Calu3 (cell line): ENCODE results near the gene OR52H1. TPM values are rescaled to one million over a fixed set of nuclear protein-coding genes. Genes with fewer than 3 reads are reported as not detected.

Experiments used
- BruUV-seq: library from RNA; stranded (reverse); fragments of 400-500 nt; replicated peaks from 2 replicates; lab custom pipeline; 2021; lab: Mats Ljungman, UMichigan
- CTCF ChIA-PET: fragments of 300-600 bp; sonication (Branson Sonifier 250); formaldehyde crosslinking; loops from one replicate; lab custom pipeline; 2022; ENCODE audit warnings: antibody characterized with exemption; lab: Charles Lee
- DNase-seq: peaks from one replicate; pipeline ENCODE4 v3.0.0; 2022
- H3K27ac Mint-ChIP-seq: one replicate; pipeline ENCODE4 v1.8.0; 2022; ENCODE audit warnings: mixed read lengths; ENCODE audit not compliant: unreplicated experiment
- H3K27me3 Mint-ChIP-seq: one replicate; pipeline ENCODE4 v1.8.0; 2022; ENCODE audit warnings: mixed read lengths; ENCODE audit not compliant: unreplicated experiment
- H3K36me3 Mint-ChIP-seq: one replicate; pipeline ENCODE4 v1.8.0; 2022; ENCODE audit warnings: mild to moderate bottlenecking, moderate library complexity, mixed read lengths; ENCODE audit not compliant: insufficient read depth, unreplicated experiment
- H3K4me1 Mint-ChIP-seq: one replicate; pipeline ENCODE4 v1.8.0; 2022; ENCODE audit warnings: mild to moderate bottlenecking, low read depth, mixed read lengths; ENCODE audit not compliant: unreplicated experiment
- H3K4me3 Mint-ChIP-seq: one replicate; pipeline ENCODE4 v1.8.0; 2022; ENCODE audit warnings: mild to moderate bottlenecking, low read depth, moderate library complexity, mixed read lengths; ENCODE audit not compliant: unreplicated experiment
- H3K9me3 Mint-ChIP-seq: one replicate; pipeline ENCODE4 v1.8.0; 2022; ENCODE audit warnings: low read depth, mixed read lengths; ENCODE audit not compliant: unreplicated experiment
- intact Hi-C: fragments of 100-400 bp; cut with micrococcal nuclease; formaldehyde crosslinking; loops from one replicate; pipeline ENCODE4 v1.10.0; 2022; ENCODE audit not compliant: unreplicated experiment
- total RNA-seq: library from RNA; stranded (reverse); gene quantifications from 2 replicates; pipeline ENCODE4 v1.2.3, GENCODE V29; 2022
- TF ChIP-seq, protein P1 (sequence below): fragments of 200-600 bp; IDR thresholded peaks from one replicate; pipeline ENCODE4 v1.8.0; 2022; ENCODE audit warnings: antibody characterized with exemption; ENCODE audit not compliant: unreplicated experiment

OR52H1 gene
- total RNA-seq, 1 experiment from 2014 or later = not detected

DNA sequence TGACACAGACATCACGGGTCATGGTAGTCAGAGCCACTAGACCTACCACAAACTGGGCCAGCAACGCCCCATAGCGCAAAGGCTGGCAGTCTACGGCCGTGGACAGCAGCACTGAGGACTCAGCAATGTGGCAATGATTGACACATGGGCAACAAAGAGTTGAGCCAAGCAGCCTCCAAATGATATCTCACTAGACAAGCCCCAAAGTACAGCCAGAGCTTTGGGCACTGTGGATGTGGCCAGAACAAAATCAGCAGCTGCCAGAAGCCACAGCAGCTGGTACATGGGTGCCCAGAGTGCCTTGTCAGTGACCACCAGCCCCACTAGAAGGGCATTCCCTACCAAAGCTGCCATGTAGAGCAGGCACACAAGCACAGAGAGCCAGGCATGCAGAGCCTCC is 20.6 kb downstream of the OR52H1 start:
- no peak overlapping the region for H3K4me3 Mint-ChIP-seq
- H3K27me3 Mint-ChIP-seq = peaks cover 77% of the 10 kb centered on the region
- H3K27ac Mint-ChIP-seq = no peak overlapping the region
- no peaks in the 10 kb centered on the region for H3K4me1 Mint-ChIP-seq
- DNase-seq = no peak
- no peaks in the 10 kb centered on the region for H3K9me3 Mint-ChIP-seq
- TF ChIP-seq, protein P1, sequence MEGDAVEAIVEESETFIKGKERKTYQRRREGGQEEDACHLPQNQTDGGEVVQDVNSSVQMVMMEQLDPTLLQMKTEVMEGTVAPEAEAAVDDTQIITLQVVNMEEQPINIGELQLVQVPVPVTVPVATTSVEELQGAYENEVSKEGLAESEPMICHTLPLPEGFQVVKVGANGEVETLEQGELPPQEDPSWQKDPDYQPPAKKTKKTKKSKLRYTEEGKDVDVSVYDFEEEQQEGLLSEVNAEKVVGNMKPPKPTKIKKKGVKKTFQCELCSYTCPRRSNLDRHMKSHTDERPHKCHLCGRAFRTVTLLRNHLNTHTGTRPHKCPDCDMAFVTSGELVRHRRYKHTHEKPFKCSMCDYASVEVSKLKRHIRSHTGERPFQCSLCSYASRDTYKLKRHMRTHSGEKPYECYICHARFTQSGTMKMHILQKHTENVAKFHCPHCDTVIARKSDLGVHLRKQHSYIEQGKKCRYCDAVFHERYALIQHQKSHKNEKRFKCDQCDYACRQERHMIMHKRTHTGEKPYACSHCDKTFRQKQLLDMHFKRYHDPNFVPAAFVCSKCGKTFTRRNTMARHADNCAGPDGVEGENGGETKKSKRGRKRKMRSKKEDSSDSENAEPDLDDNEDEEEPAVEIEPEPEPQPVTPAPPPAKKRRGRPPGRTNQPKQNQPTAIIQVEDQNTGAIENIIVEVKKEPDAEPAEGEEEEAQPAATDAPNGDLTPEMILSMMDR = no peak
- intact Hi-C loops = no loop called here
- CTCF ChIA-PET = interaction anchor here (0.6 kb wide), 1 partner anchor 805 kb away, joined by 4 read pairs; no protein-coding TSS in a partner anchor
- no TSS peak for BruUV-seq
- H3K36me3 Mint-ChIP-seq = no peaks in the 10 kb centered on the region

DNA sequence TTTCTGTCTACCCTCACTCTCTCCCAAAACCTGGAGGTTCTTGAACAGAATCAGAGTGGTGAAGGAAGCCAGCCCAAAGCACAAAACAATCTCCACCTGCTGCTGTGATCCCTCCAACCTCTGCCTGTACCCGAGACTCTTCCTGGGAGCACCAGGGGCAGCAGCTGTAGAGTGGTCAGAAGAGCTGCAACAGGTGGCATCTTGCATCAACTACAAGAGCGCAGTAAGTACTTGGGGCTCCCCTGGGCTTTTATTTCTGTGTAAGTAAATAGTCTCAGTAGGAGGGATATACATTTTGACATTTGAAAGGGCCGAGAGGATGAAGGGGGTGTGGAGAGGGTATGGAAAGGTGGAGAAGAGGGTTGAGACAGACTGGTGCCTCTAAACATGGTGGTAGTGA is 23.6 kb downstream of the OR52H1 start:
- CTCF ChIA-PET = no interaction called here
- Mint-ChIP-seq H3K36me3 (no peaks in the 10 kb centered on the region), H3K4me1 (no peaks in the 10 kb centered on the region), H3K4me3 (no peak overlapping the region), H3K27me3 (peaks cover 55% of the 10 kb centered on the region), H3K9me3 (no peaks in the 10 kb centered on the region), H3K27ac (no peak overlapping the region)
- TF ChIP-seq, protein P1 = no peak
- no peak for DNase-seq
- BruUV-seq = no TSS peak
- intact Hi-C loops = no loop called here

DNA sequence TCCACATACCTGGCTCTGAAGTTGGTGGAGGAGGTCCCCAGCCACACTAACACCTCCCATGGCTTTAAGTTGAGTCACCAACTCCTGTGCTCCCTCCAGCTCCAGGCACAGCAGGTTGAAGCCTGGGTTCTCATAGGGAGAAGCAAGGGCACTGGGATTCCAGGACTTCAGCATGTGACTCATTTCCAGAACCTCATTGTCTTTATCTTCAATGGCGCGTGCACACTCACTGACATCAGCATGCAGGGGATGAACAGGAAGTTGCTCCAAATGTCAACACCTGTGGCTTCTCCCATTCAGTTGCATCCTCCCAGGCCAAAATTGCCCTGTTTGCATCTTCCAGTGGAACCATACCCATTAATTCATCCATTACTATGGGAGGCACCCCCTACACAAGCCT is 26.0 kb downstream of the OR52H1 start:
- CTCF ChIA-PET = interaction anchor here (0.6 kb wide), 1 partner anchor 274 kb away, joined by 3 read pairs; no protein-coding TSS in a partner anchor
- Mint-ChIP-seq H3K27me3 (peaks cover 38% of the 10 kb centered on the region), H3K27ac (no peak overlapping the region), H3K9me3 (no peaks in the 10 kb centered on the region), H3K4me3 (no peak overlapping the region), H3K4me1 (no peaks in the 10 kb centered on the region), H3K36me3 (no peaks in the 10 kb centered on the region)
- intact Hi-C loops = no loop called here
- no peak for DNase-seq
- TF ChIP-seq, protein P1 = no peak
- no TSS peak for BruUV-seq

DNA sequence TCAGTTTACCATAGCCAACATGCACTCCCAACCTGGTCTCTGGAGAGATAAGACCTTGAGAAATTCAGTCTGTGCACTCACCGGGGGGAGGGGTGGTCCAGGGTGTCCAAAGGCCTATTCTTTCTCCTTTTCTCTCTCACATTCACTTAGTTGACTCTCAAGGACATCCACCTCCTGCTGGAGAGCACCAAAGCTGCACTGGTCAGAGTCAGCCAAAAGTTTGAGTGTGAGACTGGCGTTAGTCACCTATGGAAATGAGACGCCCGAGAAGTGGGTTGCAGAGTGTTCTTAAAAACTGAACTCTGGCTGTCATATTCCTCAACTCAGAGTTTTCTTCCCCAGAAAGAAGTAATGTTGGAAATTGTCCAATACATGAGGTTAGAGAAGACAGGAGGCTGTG is 26.8 kb downstream of the OR52H1 start:
- intact Hi-C loops = no loop called here
- Mint-ChIP-seq H3K27ac (no peak overlapping the region), H3K4me3 (no peak overlapping the region), H3K9me3 (no peaks in the 10 kb centered on the region), H3K36me3 (no peaks in the 10 kb centered on the region), H3K4me1 (no peaks in the 10 kb centered on the region), H3K27me3 (peaks cover 30% of the 10 kb centered on the region)
- CTCF ChIA-PET = interaction anchor here (0.7 kb wide), 1 partner anchor 32 kb away, joined by 6 read pairs; no protein-coding TSS in a partner anchor
- no TSS peak for BruUV-seq
- TF ChIP-seq, protein P1 = no peak
- DNase-seq = no peak
